Neural cell (in vitro differentiated cells): Measurements from ENCODE around the gene LRRC57. TPM values are rescaled to one million over a fixed set of nuclear protein-coding genes. Genes with fewer than 3 reads are reported as not detected.
A peak's percentile ranks its signal among the peaks of the same experiment; 100 is the strongest.

ENCODE experiments used
- H2AFZ ChIP-seq: fragments of 200-600, 300-800 bp; sonication (generic), shearing (Covaris generic); 2 replicates; pipeline ENCODE4 v1.6.0; 2014; ENCODE audit warnings: low read depth, mild to moderate bottlenecking, antibody characterized with exemption, low read length, moderate library complexity
- H3F3A ChIP-seq: fragments of 200-600 bp; shearing (Covaris generic); 2 replicates; pipeline ENCODE4 v1.6.1; 2016; ENCODE audit warnings: mild to moderate bottlenecking, moderate library complexity, mixed read lengths, antibody characterized with exemption, low read length; ENCODE audit not compliant: insufficient read depth, poor library complexity, severe bottlenecking
- H3K27ac ChIP-seq: fragments of 200-600, 300-800 bp; sonication (generic), shearing (Covaris generic); 2 replicates; pipeline ENCODE4 v1.5.1; 2014; ENCODE audit warnings: mild to moderate bottlenecking, low read length, moderate library complexity
- H3K27me3 ChIP-seq: fragments of 300-800, 200-600 bp; sonication (generic), shearing (Covaris generic); 2 replicates; pipeline ENCODE4 v1.6.0; 2014; ENCODE audit warnings: mild to moderate bottlenecking, low read depth, low read length, moderate library complexity; ENCODE audit not compliant: insufficient read depth
- H3K36me3 ChIP-seq: fragments of 300-800, 200-600 bp; sonication (generic), shearing (Covaris generic); 2 replicates; pipeline ENCODE4 v1.5.1; 2014; ENCODE audit warnings: mild to moderate bottlenecking, antibody characterized with exemption, low read length, moderate library complexity; ENCODE audit not compliant: insufficient read depth
- H3K4me2 ChIP-seq: fragments of 300-800, 200-600 bp; sonication (generic), shearing (Covaris generic); 2 replicates; pipeline ENCODE4 v1.6.0; 2014; ENCODE audit warnings: mild to moderate bottlenecking, low read length
- H3K4me3 ChIP-seq: fragments of 300-800, 200-600 bp; sonication (generic), shearing (Covaris generic); 2 replicates; pipeline ENCODE4 v1.5.1; 2014; ENCODE audit warnings: mild to moderate bottlenecking, low read length, moderate library complexity
- H3K79me2 ChIP-seq: fragments of 200-600 bp; shearing (Covaris generic); replicated peaks from 2 replicates; pipeline ENCODE4 v1.6.0; 2014; ENCODE audit warnings: mild to moderate bottlenecking, low read length, moderate library complexity; ENCODE audit not compliant: insufficient read depth
- H3K9ac ChIP-seq: fragments of 300-800, 200-600 bp; sonication (generic), shearing (Covaris generic); 2 replicates; pipeline ENCODE4 v1.6.1; 2016; ENCODE audit warnings: mild to moderate bottlenecking, low read length, mixed read lengths
- H3K9me2 ChIP-seq: fragments of 200-600 bp; shearing (Covaris generic); 2 replicates; pipeline ENCODE4 v1.6.1; 2016; ENCODE audit warnings: mild to moderate bottlenecking, low read length, mixed read lengths; ENCODE audit not compliant: insufficient read depth
- H3K9me3 ChIP-seq: fragments of 200-600, 300-800 bp; sonication (generic), shearing (Covaris generic); 2 replicates; pipeline ENCODE4 v1.6.1; 2016; ENCODE audit warnings: mild to moderate bottlenecking, mixed run types, low read length, moderate library complexity, mixed read lengths
- H4K20me1 ChIP-seq: fragments of 200-600 bp; shearing (Covaris generic); 2 replicates; pipeline ENCODE4 v1.6.1; 2016; ENCODE audit warnings: mild to moderate bottlenecking, mixed run types; ENCODE audit not compliant: insufficient read depth
- CTCF ChIP-seq: fragments of 450-650 bp; IDR thresholded peaks from 2 replicates; pipeline ENCODE4 v1.5.1; 2014; ENCODE audit warnings: antibody characterized with exemption, mild to moderate bottlenecking, moderate library complexity; ENCODE audit not compliant: poor library complexity, severe bottlenecking
- EP300 ChIP-seq: fragments of 450-650 bp; conservative IDR thresholded peaks from 2 replicates; pipeline ENCODE4 v1.6.1; 2014; ENCODE audit warnings: antibody characterized with exemption, mild to moderate bottlenecking, moderate library complexity; ENCODE audit not compliant: poor library complexity, severe bottlenecking
- EZH2 ChIP-seq: fragments of 200-600, 300-800 bp; shearing (Covaris generic), sonication (generic); IDR thresholded peaks from 2 replicates; pipeline ENCODE4 v1.6.1; 2014; ENCODE audit warnings: antibody characterized with exemption, low read length, borderline replicate concordance, mild to moderate bottlenecking; ENCODE audit not compliant: insufficient read depth, poor library complexity, severe bottlenecking
- MXI1 ChIP-seq: fragments of 450-650 bp; conservative IDR thresholded peaks from 2 replicates; pipeline ENCODE4 v1.6.1; 2014; ENCODE audit warnings: antibody characterized with exemption, mild to moderate bottlenecking; ENCODE audit not compliant: poor library complexity, severe bottlenecking
- POLR2AphosphoS5 ChIP-seq: IDR thresholded peaks from 2 replicates; pipeline ENCODE4 v1.6.1; 2012
- RAD21 ChIP-seq: fragments of 450-650 bp; conservative IDR thresholded peaks from 2 replicates; pipeline ENCODE4 v1.6.1; 2014; ENCODE audit warnings: antibody characterized with exemption, mild to moderate bottlenecking, moderate library complexity
- REST ChIP-seq: IDR thresholded peaks from 2 replicates; pipeline ENCODE4 v1.6.1; 2012; ENCODE audit warnings: borderline replicate concordance
- SMC3 ChIP-seq: fragments of 450-650 bp; conservative IDR thresholded peaks from 2 replicates; pipeline ENCODE4 v1.6.1; 2014; ENCODE audit warnings: antibody characterized with exemption, mild to moderate bottlenecking, moderate library complexity; ENCODE audit not compliant: poor library complexity
- TAF1 ChIP-seq: IDR thresholded peaks from 2 replicates; pipeline ENCODE4 v1.6.1; 2012; ENCODE audit warnings: low read depth
- polyA plus RNA-seq: library from polyadenylated mRNA; depleted of rRNA; stranded (reverse); fragments of >200 nt; gene quantifications from 2 replicates; pipeline ENCODE4 v1.2.3, GENCODE V29; 2014

LRRC57 gene
- polyA plus RNA-seq, 1 donor from 2014 or later: 8.4 TPM

DNA sequence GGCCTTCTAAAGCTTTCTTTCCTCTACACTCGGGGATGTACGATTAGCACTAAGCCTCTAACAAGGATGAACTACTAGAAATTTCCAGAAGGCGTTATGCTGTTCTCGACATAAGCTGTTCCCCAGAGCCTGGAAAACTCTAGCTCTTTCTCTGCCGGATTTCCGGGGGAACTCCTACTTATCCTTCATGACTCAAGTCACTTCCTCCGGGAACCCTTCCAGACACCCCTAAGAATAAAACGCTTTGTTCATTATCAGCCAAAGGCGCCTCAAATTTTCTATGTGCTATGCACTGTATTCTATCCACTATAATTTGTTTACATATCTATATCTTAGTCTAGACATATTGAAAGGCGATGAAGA is 53.6 kb downstream of the LRRC57 start:
- Histone ChIP-seq H3K79me2 (peaks cover 18% of the 10 kb centered on the region), H3K27ac (peak overlapping the region; percentile 37), H3K9me3 (no peaks in the 10 kb centered on the region)

GRCh38 chr15:42493679-42494078 is 54.9 kb downstream of the LRRC57 start:
- H3K79me2 ChIP-seq: peaks cover 23% of the 10 kb centered on the region
- H3K9ac ChIP-seq: no peak overlapping the region
- no peak overlapping the region for H3K27ac ChIP-seq
- H3K27me3 ChIP-seq: no peaks in the 10 kb centered on the region
- H3K9me2 ChIP-seq: no peaks in the 10 kb centered on the region
- H2AFZ ChIP-seq: no peak overlapping the region
- no peak overlapping the region for H3K4me2 ChIP-seq
- H3K4me3 ChIP-seq: no peak overlapping the region
- no peaks in the 10 kb centered on the region for H4K20me1 ChIP-seq
- H3K36me3 ChIP-seq: no peaks in the 10 kb centered on the region
- no peaks in the 10 kb centered on the region for H3K9me3 ChIP-seq
- H3F3A ChIP-seq: peaks cover 5% of the 10 kb centered on the region
- TF ChIP-seq CTCF: no peak
- TF ChIP-seq MXI1: no peak
- TF ChIP-seq TAF1: no peak
- no peak for TF ChIP-seq EP300
- TF ChIP-seq POLR2AphosphoS5: no peak
- no peak for TF ChIP-seq RAD21
- no peak for TF ChIP-seq REST

More for the DNA sequence above, 53.6 kb downstream of the LRRC57 start:
- Histone ChIP-seq H2AFZ (peak overlapping the region; percentile 73), H3K4me2 (peak overlapping the region; percentile 85), H3K4me3 (peak overlapping the region; percentile 85), H3K9me2 (no peaks in the 10 kb centered on the region), H3F3A (peaks cover 5% of the 10 kb centered on the region), H3K36me3 (no peaks in the 10 kb centered on the region), H3K27me3 (no peaks in the 10 kb centered on the region), H3K9ac (peak overlapping the region; percentile 55), H4K20me1 (no peaks in the 10 kb centered on the region)
- TF ChIP-seq TAF1: no peak
- no peak for TF ChIP-seq SMC3
- no peak for TF ChIP-seq EP300
- TF ChIP-seq REST: no peak
- TF ChIP-seq CTCF: no peak
- no peak for TF ChIP-seq EZH2
- TF ChIP-seq MXI1: no peak
- TF ChIP-seq POLR2AphosphoS5: no peak
- TF ChIP-seq RAD21: no peak
